ENCODE measurements around the gene G6PC1. TPM values are rescaled to one million over a fixed set of nuclear protein-coding genes. Genes with fewer than 3 reads are reported as not detected.

Gene G6PC1
- total and polyA plus RNA-seq, 2 experiments from 2014 or later = not detected

DNA sequence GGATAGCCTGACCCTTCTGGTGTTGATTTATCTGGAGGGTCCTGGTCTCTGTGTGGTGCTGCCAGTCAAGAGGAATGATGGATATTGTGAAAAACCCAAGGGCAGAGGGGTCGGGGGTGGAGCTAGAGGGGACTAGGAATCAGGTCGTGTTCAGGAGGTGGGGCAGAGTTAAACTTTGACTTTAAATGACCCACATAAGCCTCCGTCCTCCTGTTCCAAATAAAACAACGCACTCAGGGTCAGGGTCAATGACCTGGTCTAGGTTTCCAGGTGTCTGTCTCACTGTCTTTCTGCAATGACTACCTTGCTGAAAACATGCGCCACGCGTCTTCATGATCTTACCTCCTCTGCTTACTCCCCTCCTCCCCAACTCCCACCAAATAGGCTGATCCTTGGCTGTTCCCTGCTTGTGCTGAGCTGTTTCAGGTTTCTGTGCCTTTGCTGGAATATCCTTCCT, 34.9 kb upstream of the G6PC1 start:
- Histone ChIP-seq H4K20me1 (replicated peaks; ENCODE audit: insufficient read depth) (no peaks in the 10 kb centered on the region), H3K79me2 (replicated peaks; ENCODE audit: insufficient read depth) (no peaks in the 10 kb centered on the region), H3K27ac (ENCODE audit: low read depth) (no peak overlapping the region), H3K4me3 (no peak overlapping the region), H3K9me2 (ENCODE audit: insufficient read depth) (no peaks in the 10 kb centered on the region), H3F3A (replicated peaks; ENCODE audit: low read depth) (no peaks in the 10 kb centered on the region), H3K27me3 (ENCODE audit: insufficient read depth) (no peaks in the 10 kb centered on the region), H2AFZ (no peak overlapping the region), H3K36me3 (ENCODE audit: insufficient read depth) (no peaks in the 10 kb centered on the region), H3K4me1 (ENCODE audit: insufficient read depth) (0 out of 2 replicates have a peak, but pooled peaks cover 4% of the 10 kb centered on the region), H3K4me2 (no peak overlapping the region)
- Mint-ChIP-seq H3K27me3 (ENCODE audit: insufficient read depth, low read depth, poor library complexity) (peaks cover 5% of the 10 kb centered on the region), H3K4me3 (no peak overlapping the region), H3K4me1 (peaks cover 11% of the 10 kb centered on the region), H3K27ac (no peak overlapping the region), H3K9me3 (peaks cover 11% of the 10 kb centered on the region), H3K36me3 (ENCODE audit: low read depth) (peaks cover 3% of the 10 kb centered on the region; the same call in 1 of the 3 replicates)
- DNase-seq (ENCODE audit: low spot score) (no peak), ATAC-seq (no peak)
- TF ChIP-seq POLR2AphosphoS5 (IDR thresholded peaks at IDR 0.05; ENCODE audit: low read depth) (no peak), ZNF331 (CRISPR knock-in tag; IDR thresholded peaks at IDR 0.05; ENCODE audit: low read depth) (no peak), CREB1 (CRISPR knock-in tag; IDR thresholded peaks at IDR 0.05; ENCODE audit: low read depth) (no peak), EZH2 (IDR thresholded peaks at IDR 0.05; ENCODE audit: low read depth, unreplicated experiment) (no peak), JUNB (IDR thresholded peaks at IDR 0.05; ENCODE audit: unreplicated experiment) (no peak), NANOG (IDR thresholded peaks at IDR 0.05; ENCODE audit: borderline replicate concordance) (no peak), STAT1 (IDR thresholded peaks at IDR 0.05; ENCODE audit: unreplicated experiment) (no peak), EZH2phosphoT487 (IDR thresholded peaks at IDR 0.05; ENCODE audit: unreplicated experiment) (no peak)
- TF ChIP-seq, protein P1, sequence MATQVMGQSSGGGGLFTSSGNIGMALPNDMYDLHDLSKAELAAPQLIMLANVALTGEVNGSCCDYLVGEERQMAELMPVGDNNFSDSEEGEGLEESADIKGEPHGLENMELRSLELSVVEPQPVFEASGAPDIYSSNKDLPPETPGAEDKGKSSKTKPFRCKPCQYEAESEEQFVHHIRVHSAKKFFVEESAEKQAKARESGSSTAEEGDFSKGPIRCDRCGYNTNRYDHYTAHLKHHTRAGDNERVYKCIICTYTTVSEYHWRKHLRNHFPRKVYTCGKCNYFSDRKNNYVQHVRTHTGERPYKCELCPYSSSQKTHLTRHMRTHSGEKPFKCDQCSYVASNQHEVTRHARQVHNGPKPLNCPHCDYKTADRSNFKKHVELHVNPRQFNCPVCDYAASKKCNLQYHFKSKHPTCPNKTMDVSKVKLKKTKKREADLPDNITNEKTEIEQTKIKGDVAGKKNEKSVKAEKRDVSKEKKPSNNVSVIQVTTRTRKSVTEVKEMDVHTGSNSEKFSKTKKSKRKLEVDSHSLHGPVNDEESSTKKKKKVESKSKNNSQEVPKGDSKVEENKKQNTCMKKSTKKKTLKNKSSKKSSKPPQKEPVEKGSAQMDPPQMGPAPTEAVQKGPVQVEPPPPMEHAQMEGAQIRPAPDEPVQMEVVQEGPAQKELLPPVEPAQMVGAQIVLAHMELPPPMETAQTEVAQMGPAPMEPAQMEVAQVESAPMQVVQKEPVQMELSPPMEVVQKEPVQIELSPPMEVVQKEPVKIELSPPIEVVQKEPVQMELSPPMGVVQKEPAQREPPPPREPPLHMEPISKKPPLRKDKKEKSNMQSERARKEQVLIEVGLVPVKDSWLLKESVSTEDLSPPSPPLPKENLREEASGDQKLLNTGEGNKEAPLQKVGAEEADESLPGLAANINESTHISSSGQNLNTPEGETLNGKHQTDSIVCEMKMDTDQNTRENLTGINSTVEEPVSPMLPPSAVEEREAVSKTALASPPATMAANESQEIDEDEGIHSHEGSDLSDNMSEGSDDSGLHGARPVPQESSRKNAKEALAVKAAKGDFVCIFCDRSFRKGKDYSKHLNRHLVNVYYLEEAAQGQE (IDR thresholded peaks at IDR 0.05; ENCODE audit: unreplicated experiment) = no peak
- TF ChIP-seq, protein P2, sequence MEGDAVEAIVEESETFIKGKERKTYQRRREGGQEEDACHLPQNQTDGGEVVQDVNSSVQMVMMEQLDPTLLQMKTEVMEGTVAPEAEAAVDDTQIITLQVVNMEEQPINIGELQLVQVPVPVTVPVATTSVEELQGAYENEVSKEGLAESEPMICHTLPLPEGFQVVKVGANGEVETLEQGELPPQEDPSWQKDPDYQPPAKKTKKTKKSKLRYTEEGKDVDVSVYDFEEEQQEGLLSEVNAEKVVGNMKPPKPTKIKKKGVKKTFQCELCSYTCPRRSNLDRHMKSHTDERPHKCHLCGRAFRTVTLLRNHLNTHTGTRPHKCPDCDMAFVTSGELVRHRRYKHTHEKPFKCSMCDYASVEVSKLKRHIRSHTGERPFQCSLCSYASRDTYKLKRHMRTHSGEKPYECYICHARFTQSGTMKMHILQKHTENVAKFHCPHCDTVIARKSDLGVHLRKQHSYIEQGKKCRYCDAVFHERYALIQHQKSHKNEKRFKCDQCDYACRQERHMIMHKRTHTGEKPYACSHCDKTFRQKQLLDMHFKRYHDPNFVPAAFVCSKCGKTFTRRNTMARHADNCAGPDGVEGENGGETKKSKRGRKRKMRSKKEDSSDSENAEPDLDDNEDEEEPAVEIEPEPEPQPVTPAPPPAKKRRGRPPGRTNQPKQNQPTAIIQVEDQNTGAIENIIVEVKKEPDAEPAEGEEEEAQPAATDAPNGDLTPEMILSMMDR (conservative IDR thresholded peaks at IDR 0.05; ENCODE audit: low read depth in 2 of 2) = no peak
- TF ChIP-seq, protein P3, sequence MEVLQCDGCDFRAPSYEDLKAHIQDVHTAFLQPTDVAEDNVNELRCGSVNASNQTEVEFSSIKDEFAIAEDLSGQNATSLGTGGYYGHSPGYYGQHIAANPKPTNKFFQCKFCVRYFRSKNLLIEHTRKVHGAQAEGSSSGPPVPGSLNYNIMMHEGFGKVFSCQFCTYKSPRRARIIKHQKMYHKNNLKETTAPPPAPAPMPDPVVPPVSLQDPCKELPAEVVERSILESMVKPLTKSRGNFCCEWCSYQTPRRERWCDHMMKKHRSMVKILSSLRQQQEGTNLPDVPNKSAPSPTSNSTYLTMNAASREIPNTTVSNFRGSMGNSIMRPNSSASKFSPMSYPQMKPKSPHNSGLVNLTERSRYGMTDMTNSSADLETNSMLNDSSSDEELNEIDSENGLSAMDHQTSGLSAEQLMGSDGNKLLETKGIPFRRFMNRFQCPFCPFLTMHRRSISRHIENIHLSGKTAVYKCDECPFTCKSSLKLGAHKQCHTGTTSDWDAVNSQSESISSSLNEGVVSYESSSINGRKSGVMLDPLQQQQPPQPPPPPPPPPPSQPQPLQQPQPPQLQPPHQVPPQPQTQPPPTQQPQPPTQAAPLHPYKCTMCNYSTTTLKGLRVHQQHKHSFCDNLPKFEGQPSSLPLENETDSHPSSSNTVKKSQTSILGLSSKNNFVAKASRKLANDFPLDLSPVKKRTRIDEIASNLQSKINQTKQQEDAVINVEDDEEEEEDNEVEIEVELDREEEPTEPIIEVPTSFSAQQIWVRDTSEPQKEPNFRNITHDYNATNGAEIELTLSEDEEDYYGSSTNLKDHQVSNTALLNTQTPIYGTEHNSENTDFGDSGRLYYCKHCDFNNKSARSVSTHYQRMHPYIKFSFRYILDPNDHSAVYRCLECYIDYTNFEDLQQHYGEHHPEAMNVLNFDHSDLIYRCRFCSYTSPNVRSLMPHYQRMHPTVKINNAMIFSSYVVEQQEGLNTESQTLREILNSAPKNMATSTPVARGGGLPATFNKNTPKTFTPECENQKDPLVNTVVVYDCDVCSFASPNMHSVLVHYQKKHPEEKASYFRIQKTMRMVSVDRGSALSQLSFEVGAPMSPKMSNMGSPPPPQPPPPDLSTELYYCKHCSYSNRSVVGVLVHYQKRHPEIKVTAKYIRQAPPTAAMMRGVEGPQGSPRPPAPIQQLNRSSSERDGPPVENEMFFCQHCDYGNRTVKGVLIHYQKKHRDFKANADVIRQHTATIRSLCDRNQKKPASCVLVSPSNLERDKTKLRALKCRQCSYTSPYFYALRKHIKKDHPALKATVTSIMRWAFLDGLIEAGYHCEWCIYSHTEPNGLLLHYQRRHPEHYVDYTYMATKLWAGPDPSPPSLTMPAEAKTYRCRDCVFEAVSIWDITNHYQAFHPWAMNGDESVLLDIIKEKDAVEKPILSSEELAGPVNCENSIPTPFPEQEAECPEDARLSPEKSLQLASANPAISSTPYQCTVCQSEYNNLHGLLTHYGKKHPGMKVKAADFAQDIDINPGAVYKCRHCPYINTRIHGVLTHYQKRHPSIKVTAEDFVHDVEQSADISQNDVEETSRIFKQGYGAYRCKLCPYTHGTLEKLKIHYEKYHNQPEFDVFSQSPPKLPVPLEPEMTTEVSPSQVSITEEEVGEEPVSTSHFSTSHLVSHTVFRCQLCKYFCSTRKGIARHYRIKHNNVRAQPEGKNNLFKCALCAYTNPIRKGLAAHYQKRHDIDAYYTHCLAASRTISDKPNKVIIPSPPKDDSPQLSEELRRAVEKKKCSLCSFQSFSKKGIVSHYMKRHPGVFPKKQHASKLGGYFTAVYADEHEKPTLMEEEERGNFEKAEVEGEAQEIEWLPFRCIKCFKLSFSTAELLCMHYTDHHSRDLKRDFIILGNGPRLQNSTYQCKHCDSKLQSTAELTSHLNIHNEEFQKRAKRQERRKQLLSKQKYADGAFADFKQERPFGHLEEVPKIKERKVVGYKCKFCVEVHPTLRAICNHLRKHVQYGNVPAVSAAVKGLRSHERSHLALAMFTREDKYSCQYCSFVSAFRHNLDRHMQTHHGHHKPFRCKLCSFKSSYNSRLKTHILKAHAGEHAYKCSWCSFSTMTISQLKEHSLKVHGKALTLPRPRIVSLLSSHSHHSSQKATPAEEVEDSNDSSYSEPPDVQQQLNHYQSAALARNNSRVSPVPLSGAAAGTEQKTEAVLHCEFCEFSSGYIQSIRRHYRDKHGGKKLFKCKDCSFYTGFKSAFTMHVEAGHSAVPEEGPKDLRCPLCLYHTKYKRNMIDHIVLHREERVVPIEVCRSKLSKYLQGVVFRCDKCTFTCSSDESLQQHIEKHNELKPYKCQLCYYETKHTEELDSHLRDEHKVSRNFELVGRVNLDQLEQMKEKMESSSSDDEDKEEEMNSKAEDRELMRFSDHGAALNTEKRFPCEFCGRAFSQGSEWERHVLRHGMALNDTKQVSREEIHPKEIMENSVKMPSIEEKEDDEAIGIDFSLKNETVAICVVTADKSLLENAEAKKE (CRISPR knock-in tag; IDR thresholded peaks at IDR 0.05) = no peak
- TF ChIP-seq, protein P4, sequence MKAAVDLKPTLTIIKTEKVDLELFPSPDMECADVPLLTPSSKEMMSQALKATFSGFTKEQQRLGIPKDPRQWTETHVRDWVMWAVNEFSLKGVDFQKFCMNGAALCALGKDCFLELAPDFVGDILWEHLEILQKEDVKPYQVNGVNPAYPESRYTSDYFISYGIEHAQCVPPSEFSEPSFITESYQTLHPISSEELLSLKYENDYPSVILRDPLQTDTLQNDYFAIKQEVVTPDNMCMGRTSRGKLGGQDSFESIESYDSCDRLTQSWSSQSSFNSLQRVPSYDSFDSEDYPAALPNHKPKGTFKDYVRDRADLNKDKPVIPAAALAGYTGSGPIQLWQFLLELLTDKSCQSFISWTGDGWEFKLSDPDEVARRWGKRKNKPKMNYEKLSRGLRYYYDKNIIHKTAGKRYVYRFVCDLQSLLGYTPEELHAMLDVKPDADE (IDR thresholded peaks at IDR 0.05) = no peak
